HUES6 (cell line): Measurements from ENCODE around the gene CELF1.

Source experiments
- H3K27ac ChIP-seq: 2 replicates; pipeline ENCODE4 v1.7.0; 2013; ENCODE audit warnings: low read depth, mild to moderate bottlenecking, low read length, inconsistent platforms
- H3K27me3 ChIP-seq: 2 replicates; pipeline ENCODE4 v1.6.1; 2013; ENCODE audit warnings: low read length; ENCODE audit not compliant: control insufficient read depth, insufficient read depth
- H3K36me3 ChIP-seq: 2 replicates; pipeline ENCODE4 v1.6.1; 2013; ENCODE audit warnings: low read length; ENCODE audit not compliant: control insufficient read depth, insufficient read depth
- H3K4me1 ChIP-seq: 2 replicates; pipeline ENCODE4 v1.6.1; 2013; ENCODE audit warnings: low read length; ENCODE audit not compliant: control insufficient read depth, insufficient read depth
- H3K4me3 ChIP-seq: 2 replicates; pipeline ENCODE4 v1.5.1; 2013; ENCODE audit warnings: low read depth, low read length
- H3K9ac ChIP-seq: one replicate; pipeline ENCODE4 v1.6.1; 2013; ENCODE audit warnings: mild to moderate bottlenecking, low read length
- H3K9me3 ChIP-seq: 2 replicates; pipeline ENCODE4 v1.6.1; 2013; ENCODE audit warnings: low read depth, low read length; ENCODE audit not compliant: control insufficient read depth, insufficient read depth

The CELF1 gene

GRCh38 chr11:47498149-47498548 lies 54.8 kb downstream of the CELF1 start:
- peaks cover 33% of the 10 kb centered on the region for H3K4me1 ChIP-seq
- H3K27ac ChIP-seq, result no peak overlapping the region; the same call in 1 of the 2 replicates
- H3K9me3 ChIP-seq, result no peaks in the 10 kb centered on the region
- no peaks in the 10 kb centered on the region for H3K27me3 ChIP-seq
- no peak overlapping the region for H3K9ac ChIP-seq
- no peak overlapping the region for H3K4me3 ChIP-seq
- peaks cover 22% of the 10 kb centered on the region for H3K36me3 ChIP-seq

DNA sequence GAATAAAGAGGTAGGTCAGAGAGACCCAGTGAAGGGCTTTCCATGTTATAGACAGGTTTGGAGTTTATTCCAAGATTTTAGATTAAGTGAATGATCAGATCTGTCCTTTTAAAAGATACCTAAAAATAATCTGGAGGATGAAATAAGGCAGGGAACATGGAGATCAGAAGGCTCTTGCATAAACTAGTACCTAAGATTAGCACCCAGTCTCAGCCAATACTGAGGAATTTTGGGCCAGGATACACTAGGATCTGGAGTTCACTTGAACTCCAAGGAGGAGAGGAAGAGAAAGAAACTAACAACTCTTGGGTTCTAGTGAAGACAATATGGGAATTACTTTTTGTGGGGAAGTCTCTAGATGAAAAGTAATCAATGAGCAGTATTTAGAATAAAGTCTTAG lies 56.1 kb downstream of the CELF1 start:
- Histone ChIP-seq H3K27me3 (no peaks in the 10 kb centered on the region), H3K4me1 (peaks cover 31% of the 10 kb centered on the region), H3K36me3 (peaks cover 27% of the 10 kb centered on the region), H3K9me3 (no peaks in the 10 kb centered on the region), H3K4me3 (no peak overlapping the region), H3K27ac (no peak overlapping the region), H3K9ac (no peak overlapping the region)

- Histone ChIP-seq H3K27ac (no peak overlapping the region), H3K9ac (no peak overlapping the region), H3K4me3 (no peak overlapping the region), H3K27me3 (no peaks in the 10 kb centered on the region), H3K4me1 (peaks cover 25% of the 10 kb centered on the region), H3K9me3 (no peaks in the 10 kb centered on the region), H3K36me3 (peaks cover 27% of the 10 kb centered on the region)
Observed at GRCh38 chr11:47495856-47496217, 57.1 kb downstream of the CELF1 start.

GRCh38 chr11:47495011-47495855 lies 57.7 kb downstream of the CELF1 start:
- peaks cover 27% of the 10 kb centered on the region for H3K36me3 ChIP-seq
- H3K4me1 ChIP-seq, result peaks cover 21% of the 10 kb centered on the region
- H3K27ac ChIP-seq, result no peak overlapping the region

DNA sequence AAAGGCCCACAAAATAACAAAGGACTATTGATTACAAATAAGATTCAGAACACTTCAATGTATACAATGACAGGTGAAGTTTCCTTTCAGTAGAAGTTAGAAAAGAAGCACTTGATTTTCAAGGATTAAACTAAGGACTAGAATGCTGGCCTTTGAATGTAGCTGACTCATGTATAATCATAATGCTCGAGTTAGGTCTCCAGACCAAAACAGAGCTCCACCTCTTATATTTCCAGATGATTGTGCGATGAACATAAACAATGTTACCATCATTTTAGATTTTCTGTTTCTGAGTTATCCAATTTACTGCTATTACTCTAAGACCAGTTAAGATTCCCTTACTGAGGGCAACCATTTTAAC lies 63.6 kb downstream of the CELF1 start:
- peaks cover 57% of the 10 kb centered on the region for H3K36me3 ChIP-seq
- H3K27me3 ChIP-seq, result no peaks in the 10 kb centered on the region
- no peaks in the 10 kb centered on the region for H3K9me3 ChIP-seq
- no peak overlapping the region for H3K27ac ChIP-seq
- no peak overlapping the region for H3K4me3 ChIP-seq
- H3K9ac ChIP-seq, result no peak overlapping the region
- H3K4me1 ChIP-seq, result no peaks in the 10 kb centered on the region

More at GRCh38 chr11:47495011-47495855, 57.7 kb downstream of the CELF1 start:
- H3K27me3 ChIP-seq, result no peaks in the 10 kb centered on the region
- no peak overlapping the region for H3K4me3 ChIP-seq
- H3K9me3 ChIP-seq, result no peaks in the 10 kb centered on the region
- no peak overlapping the region for H3K9ac ChIP-seq

DNA sequence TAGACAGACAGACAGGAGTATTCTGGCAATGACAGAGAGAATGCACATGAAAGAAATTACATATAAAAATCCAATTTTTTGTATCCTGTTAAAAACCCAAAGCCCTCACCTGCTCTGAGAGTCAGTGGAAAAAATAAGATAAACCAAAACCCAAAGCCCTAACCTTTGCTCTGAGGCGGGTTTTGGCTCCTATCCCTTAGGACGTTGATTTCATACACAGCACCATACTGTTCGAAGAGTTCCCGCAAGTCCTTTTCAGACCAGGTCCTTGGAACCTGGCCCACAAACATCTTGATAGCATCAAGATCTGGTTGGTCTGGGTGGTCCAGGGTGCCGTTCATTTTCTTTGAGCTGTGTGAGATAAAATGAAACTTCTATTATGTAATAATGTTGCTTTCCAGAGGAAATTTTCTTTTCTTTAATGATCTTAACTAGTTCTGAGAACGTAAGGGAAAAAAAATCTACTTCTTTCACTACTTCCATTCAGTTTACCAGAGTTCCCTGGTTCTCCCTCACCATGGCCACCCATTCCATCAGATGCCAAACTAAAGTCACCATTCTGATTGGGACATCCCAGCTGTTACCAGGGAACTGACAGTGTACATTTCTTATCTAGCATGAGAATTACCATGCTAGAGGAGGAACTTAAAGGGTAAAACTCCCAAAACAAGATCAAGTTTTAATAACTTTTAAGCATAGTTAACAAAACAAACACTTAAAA lies 64.1 kb downstream of the CELF1 start:
- Histone ChIP-seq H3K36me3 (peaks cover 61% of the 10 kb centered on the region), H3K4me3 (no peak overlapping the region), H3K27me3 (no peaks in the 10 kb centered on the region), H3K4me1 (no peaks in the 10 kb centered on the region), H3K27ac (no peak overlapping the region), H3K9me3 (no peaks in the 10 kb centered on the region), H3K9ac (no peak overlapping the region)

GRCh38 chr11:47488111-47488510 lies 64.8 kb downstream of the CELF1 start:
- Histone ChIP-seq H3K4me1 (no peaks in the 10 kb centered on the region), H3K4me3 (no peak overlapping the region), H3K27ac (no peak overlapping the region), H3K27me3 (no peaks in the 10 kb centered on the region), H3K36me3 (peaks cover 66% of the 10 kb centered on the region), H3K9me3 (no peaks in the 10 kb centered on the region), H3K9ac (no peak overlapping the region)

GRCh38 chr11:47487421-47487820 lies 65.5 kb downstream of the CELF1 start:
- H3K36me3 ChIP-seq, result peaks cover 73% of the 10 kb centered on the region
- H3K4me1 ChIP-seq, result no peaks in the 10 kb centered on the region
- no peak overlapping the region for H3K4me3 ChIP-seq
- no peaks in the 10 kb centered on the region for H3K27me3 ChIP-seq
- H3K27ac ChIP-seq, result no peak overlapping the region
- H3K9me3 ChIP-seq, result no peaks in the 10 kb centered on the region
- no peak overlapping the region for H3K9ac ChIP-seq

GRCh38 chr11:47485107-47485506 lies 67.8 kb downstream of the CELF1 start:
- Histone ChIP-seq H3K27ac (no peak overlapping the region), H3K4me1 (no peaks in the 10 kb centered on the region), H3K36me3 (peaks cover 89% of the 10 kb centered on the region)

GRCh38 chr11:47483457-47483856 lies 69.5 kb downstream of the CELF1 start:
- H3K9me3 ChIP-seq, result no peaks in the 10 kb centered on the region
- H3K9ac ChIP-seq, result no peak overlapping the region
- H3K4me3 ChIP-seq, result no peak overlapping the region
- H3K4me1 ChIP-seq, result no peaks in the 10 kb centered on the region
- H3K27me3 ChIP-seq, result no peaks in the 10 kb centered on the region
- peaks cover 96% of the 10 kb centered on the region for H3K36me3 ChIP-seq
- no peak overlapping the region for H3K27ac ChIP-seq

More at GRCh38 chr11:47485107-47485506, 67.8 kb downstream of the CELF1 start:
- Histone ChIP-seq H3K4me3 (no peak overlapping the region), H3K27me3 (no peaks in the 10 kb centered on the region), H3K9ac (no peak overlapping the region), H3K9me3 (no peaks in the 10 kb centered on the region)

- H3K27ac ChIP-seq, result no peak overlapping the region
- no peak overlapping the region for H3K4me3 ChIP-seq
- H3K27me3 ChIP-seq, result no peaks in the 10 kb centered on the region
- no peaks in the 10 kb centered on the region for H3K4me1 ChIP-seq
- no peak overlapping the region for H3K9ac ChIP-seq
- peaks cover 97% of the 10 kb centered on the region for H3K36me3 ChIP-seq
- no peaks in the 10 kb centered on the region for H3K9me3 ChIP-seq
Observed at GRCh38 chr11:47480762-47481161, 72.2 kb downstream of the CELF1 start.
